Measurements from ENCODE around the gene PEMT.

PEMT gene

DNA sequence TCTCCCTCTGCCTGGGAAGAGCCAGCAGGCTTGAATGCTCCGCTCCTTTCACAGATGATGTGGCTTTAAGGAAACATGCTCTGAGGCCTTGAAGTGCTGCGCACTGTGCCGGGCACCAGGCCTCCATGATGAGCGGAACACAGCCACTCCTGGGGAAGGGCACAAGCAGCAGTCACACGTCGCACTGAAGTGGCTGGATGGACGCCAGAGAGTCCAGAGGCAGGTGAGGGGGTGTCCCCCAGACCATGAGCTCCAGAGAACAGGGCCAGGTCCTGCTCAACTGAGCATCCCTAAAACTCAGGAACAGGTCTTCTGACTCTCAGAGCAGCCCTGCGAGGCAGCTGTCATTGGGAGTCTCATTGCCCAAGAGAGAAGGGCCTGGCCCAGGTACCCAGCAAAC is 35.6 kb downstream of the PEMT start:
- peaks cover 0 to 13% (median 0%) of the 10 kb centered on the region in 11 experiments; a peak in 2 of 22 replicates for H3K27me3 ChIP-seq
- peaks cover 0 to 65% (median 20%) of the 10 kb centered on the region in 11 experiments; a peak in 12 of 22 replicates for H4K20me1 ChIP-seq
- no peaks in the 10 kb centered on the region for H3K36me3 ChIP-seq
- H3K9me3 ChIP-seq (replicated peaks in 1 of 11), result no peaks in the 10 kb centered on the region
- peak overlapping the region in 3 of 11 experiments; percentile 3 to 35 (median 28); a peak in 4 of 22 replicates for H3K27ac ChIP-seq
- H3K9ac ChIP-seq, result peak overlapping the region in 3 of 11 experiments; percentile 19 to 45 (median 23); a peak in 3 of 22 replicates
- no peak for TF ChIP-seq Cebpa-rat (IDR thresholded peaks at IDR 0.05)
- peak overlapping the region in 9 of 11 experiments; percentile 68 to 96 (median 84); a peak in 18 of 22 replicates for H3K4me2 ChIP-seq
- H3K4me1 ChIP-seq, result peaks cover 17 to 100% (median 95%) of the 10 kb centered on the region in 10 experiments
- H3K4me3 ChIP-seq, result no peak overlapping the region

DNA sequence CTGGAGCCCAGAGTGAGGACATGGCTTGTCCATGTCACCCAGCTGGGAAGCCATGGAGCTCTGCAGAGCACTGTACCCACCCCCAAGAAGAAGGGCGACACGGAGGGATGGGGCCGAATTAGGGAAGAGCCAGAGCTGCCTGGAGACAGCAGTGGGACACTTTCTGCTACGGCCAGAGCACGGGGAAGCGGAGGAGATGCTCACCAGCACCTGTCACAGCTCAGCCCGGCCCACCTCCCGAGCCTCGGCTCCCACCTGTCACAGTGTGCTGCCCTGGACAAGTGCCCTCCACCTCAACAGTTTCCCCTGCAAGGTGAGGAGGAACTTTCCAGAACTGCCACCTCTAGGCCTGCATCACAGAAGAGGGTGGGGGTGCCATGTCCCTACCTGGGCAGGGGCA is 36.4 kb downstream of the PEMT start:
- H3K4me1 ChIP-seq, result peaks cover 21 to 100% (median 95%) of the 10 kb centered on the region in 10 experiments

DNA sequence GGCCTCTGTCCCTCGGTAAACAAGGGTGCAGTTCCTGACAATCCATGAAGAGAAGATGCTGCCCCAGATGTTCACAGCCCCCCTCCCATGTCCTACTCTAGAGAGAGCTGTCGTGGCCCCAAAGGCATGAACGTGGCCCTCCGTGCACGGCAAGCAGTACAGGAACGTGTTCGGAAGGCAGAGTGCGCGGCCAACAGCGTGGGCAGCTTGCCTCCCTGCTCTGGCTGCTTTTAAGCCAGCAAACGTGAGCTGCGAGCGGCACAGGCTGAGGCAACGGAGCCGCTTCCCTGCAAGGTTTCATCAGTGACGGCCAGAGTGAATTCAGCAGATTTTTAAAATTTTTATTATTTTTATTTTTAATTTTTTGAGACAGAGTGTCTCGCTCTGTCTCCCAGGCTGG is 37.2 kb downstream of the PEMT start:
- Histone ChIP-seq H3K4me1 (peaks cover 28 to 100% (median 97%) of the 10 kb centered on the region in 10 experiments), H3K36me3 (no peaks in the 10 kb centered on the region), H3K27ac (no peak overlapping the region), H4K20me1 (peaks cover 0 to 79% (median 20%) of the 10 kb centered on the region in 11 experiments; a peak in 13 of 22 replicates), H3K4me3 (no peak overlapping the region), H3K27me3 (peaks cover 0 to 13% (median 0%) of the 10 kb centered on the region in 11 experiments; a peak in 2 of 22 replicates), H3K9me3 (replicated peaks in 1 of 11) (no peaks in the 10 kb centered on the region), H3K9ac (no peak overlapping the region), H3K4me2 (peak overlapping the region in 6 of 11 experiments; percentile 9 to 96 (median 82); a peak in 11 of 22 replicates)
- no peak for TF ChIP-seq Cebpa-rat (IDR thresholded peaks at IDR 0.05)

More for the DNA sequence above, 36.4 kb downstream of the PEMT start:
- Histone ChIP-seq H3K36me3 (no peaks in the 10 kb centered on the region), H3K4me3 (no peak overlapping the region), H3K27ac (no peak overlapping the region), H3K9ac (no peak overlapping the region), H3K27me3 (peaks cover 0 to 13% (median 0%) of the 10 kb centered on the region in 11 experiments; a peak in 2 of 22 replicates), H3K4me2 (peak overlapping the region in 7 of 11 experiments; percentile 68 to 96 (median 86); a peak in 14 of 22 replicates), H4K20me1 (peaks cover 0 to 71% (median 20%) of the 10 kb centered on the region in 11 experiments; a peak in 12 of 22 replicates), H3K9me3 (replicated peaks in 1 of 11) (no peaks in the 10 kb centered on the region)
- no peak for TF ChIP-seq Cebpa-rat (IDR thresholded peaks at IDR 0.05)

DNA sequence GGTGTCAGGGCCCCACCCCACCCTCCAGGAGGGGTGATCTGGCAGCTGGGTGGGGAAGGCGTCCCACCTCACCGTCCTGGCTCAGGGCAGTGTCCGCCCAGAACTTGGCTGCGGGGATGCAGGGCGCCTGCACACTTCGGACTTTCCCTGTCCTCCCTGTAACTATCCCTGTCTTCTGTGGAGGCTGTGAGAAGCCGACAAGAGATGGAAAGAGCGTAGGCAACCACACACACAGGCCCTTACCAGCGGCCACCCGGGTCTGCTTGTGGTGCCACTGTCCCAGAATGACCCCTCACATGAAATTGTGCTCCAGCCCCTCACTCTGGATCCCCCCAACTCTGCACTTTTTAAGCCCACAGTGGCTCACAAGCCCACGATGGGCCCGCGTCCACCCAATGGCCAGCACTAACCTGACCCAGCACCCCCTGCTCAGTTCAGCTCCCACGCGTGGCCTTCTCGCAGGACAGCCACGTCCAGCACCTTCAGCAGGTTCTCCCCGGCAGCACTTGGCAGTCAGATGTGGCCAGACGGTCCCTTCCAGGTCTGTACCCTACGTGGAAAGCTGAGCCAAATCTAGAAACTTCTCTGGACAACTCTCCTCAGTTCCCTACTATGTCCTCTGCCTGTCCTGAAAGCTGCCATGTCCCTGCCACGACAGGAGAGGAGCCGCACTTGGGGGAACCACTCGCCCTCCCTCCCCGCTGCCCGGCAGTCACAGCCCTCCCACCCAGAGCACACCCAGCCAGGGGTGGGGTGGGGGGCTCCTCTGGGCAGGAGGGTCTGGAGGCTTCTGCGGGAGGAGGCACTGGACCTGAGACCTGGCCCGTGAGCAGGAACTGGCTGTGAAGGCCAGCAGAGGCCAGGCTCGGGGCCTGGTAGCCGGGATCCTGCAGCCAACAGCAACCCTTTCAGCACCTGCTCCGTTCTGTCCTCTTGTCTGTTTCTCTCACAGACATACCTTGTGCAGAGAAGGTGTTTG is 38.0 kb downstream of the PEMT start:
- Histone ChIP-seq H3K36me3 (no peaks in the 10 kb centered on the region), H4K20me1 (peaks cover 0 to 79% (median 20%) of the 10 kb centered on the region in 11 experiments; a peak in 13 of 22 replicates), H3K4me2 (peak overlapping the region in 9 of 11 experiments; percentile 20 to 96 (median 76); a peak in 17 of 22 replicates), H3K4me3 (no peak overlapping the region), H3K9me3 (replicated peaks in 1 of 11) (no peaks in the 10 kb centered on the region), H3K4me1 (peaks cover 28 to 92% (median 89%) of the 10 kb centered on the region in 10 experiments), H3K27me3 (peaks cover 0 to 13% (median 0%) of the 10 kb centered on the region in 11 experiments; a peak in 2 of 22 replicates), H3K9ac (peak overlapping the region in 3 of 11 experiments; percentile 2 to 31 (median 9); a peak in 1 of 22 replicates), H3K27ac (peak overlapping the region in 1 of 11 experiments; percentile 16; a peak in 1 of 22 replicates)
- TF ChIP-seq Cebpa-rat (IDR thresholded peaks at IDR 0.05), result no peak

DNA sequence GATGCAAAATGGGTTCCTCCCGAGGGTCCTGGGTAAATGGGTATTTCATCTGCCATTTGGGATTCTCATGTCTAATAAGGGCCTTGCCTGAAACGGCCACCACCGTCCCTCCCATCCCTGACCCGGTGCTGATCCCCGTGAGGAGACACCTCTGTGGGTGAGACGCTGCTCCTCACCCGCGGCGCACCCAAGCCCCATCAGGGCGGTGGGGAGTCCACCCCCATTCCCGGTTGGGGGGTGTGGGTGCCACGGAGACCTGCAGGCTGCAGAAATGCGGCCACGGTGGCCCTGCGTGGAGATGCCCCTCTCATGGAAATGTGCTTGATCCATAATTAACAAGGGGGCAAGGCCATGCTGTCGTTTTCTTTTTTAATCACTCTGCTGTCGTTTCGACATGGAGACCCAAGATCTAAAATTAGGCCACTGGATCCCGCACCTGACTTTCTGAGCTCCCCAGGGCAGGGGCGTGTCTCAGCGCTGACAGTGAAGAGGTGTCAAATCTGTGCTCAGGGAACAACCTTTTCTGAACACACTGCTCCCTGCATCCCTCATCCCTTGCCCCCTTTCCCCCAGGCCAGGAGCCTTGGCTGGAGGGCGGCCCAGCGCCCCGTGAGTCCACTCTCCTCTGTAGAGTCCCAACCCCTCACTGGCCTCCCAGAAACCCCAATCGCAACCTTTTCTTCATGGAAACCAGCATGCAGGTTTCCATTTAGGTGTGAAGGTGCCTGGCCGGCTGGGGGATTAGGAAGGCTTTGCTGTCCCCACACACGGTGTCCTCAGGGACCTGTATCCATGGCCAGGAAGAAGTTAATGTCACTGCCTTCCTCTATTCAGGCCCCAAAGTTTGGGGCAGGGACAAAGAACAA is 38.9 kb downstream of the PEMT start:
- no peaks in the 10 kb centered on the region for H3K9me3 ChIP-seq (replicated peaks in 1 of 11)
- H3K27ac ChIP-seq, result peak overlapping the region in 1 of 11 experiments; percentile 16; a peak in 1 of 22 replicates
- H3K4me3 ChIP-seq, result no peak overlapping the region
- H3K4me1 ChIP-seq, result peaks cover 23 to 83% (median 80%) of the 10 kb centered on the region in 10 experiments
- TF ChIP-seq Cebpa-rat (IDR thresholded peaks at IDR 0.05), result no peak
- H3K4me2 ChIP-seq, result peak overlapping the region in 9 of 11 experiments; percentile 20 to 96 (median 76); a peak in 17 of 22 replicates
- peaks cover 0 to 13% (median 0%) of the 10 kb centered on the region in 11 experiments; a peak in 2 of 22 replicates for H3K27me3 ChIP-seq
- H3K9ac ChIP-seq, result peak overlapping the region in 3 of 11 experiments; percentile 2 to 31 (median 9); a peak in 2 of 22 replicates
- H4K20me1 ChIP-seq, result peaks cover 0 to 75% (median 20%) of the 10 kb centered on the region in 11 experiments; a peak in 13 of 22 replicates
- H3K36me3 ChIP-seq, result no peaks in the 10 kb centered on the region

DNA sequence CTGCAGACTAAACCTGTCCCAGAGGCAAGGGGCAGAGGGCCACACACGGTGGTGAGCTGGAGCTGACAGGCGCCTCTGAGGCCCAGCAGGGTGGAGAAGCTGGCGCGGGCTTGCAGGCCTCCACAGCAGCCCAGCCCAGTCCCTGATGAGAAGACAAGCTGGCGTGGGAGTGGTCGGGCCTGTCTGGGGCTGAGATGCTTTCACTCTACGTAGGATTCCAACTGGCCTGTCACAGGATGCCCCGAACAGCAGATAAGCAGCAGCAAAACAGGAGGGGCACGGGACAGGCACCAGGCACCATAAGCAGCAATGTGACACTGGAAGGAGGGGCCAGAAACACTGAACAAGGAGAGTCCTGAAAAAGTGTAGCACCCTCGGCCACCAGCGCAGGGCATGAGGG is 40.1 kb downstream of the PEMT start:
- H4K20me1 ChIP-seq, result peaks cover 0 to 71% (median 16%) of the 10 kb centered on the region in 11 experiments; a peak in 13 of 22 replicates
- TF ChIP-seq Cebpa-rat (IDR thresholded peaks at IDR 0.05), result no peak
- H3K9me3 ChIP-seq (replicated peaks in 1 of 11), result no peaks in the 10 kb centered on the region
- H3K9ac ChIP-seq, result peak overlapping the region in 3 of 11 experiments; percentile 3 to 31 (median 21); a peak in 1 of 22 replicates
- peak overlapping the region in 7 of 11 experiments; percentile 16 to 96 (median 80); a peak in 10 of 22 replicates for H3K4me2 ChIP-seq
- H3K4me3 ChIP-seq, result no peak overlapping the region
- H3K27me3 ChIP-seq, result peaks cover 0 to 5% (median 0%) of the 10 kb centered on the region in 11 experiments; a peak in 1 of 22 replicates
- no peak overlapping the region for H3K27ac ChIP-seq
- H3K4me1 ChIP-seq, result peaks cover 11 to 83% (median 69%) of the 10 kb centered on the region in 10 experiments; a peak in 19 of 20 replicates
- H3K36me3 ChIP-seq, result no peaks in the 10 kb centered on the region

DNA sequence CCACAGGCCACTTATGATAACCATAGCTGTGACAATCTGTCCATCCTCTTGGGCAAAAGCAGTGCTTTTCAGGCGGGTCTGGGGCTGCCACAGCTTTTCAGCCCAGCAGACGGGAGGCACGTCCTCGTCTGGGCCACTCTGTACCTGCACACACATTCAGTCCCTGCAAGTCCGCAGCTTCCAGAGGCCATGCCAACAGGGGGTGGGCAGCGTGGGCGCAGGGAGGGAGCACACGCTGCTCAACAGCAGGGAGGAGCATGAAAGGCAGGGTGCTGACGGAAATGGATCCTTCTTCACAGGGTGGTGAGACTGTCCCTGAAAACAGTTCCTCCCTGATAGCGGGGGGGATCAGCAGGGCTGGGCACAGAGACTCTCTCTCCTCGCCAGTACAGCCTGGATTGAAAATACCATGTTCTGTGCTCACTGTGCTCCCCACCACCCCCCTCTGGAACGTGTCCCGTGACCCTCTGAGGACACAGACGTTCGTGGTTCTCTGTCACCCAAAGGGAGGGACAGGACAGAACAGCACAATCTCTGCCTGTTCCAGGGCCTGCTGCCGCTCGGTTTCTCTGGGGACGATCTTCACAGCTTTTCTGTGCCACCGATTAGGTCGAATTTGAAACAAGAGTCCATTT is 41.7 kb downstream of the PEMT start:
- Histone ChIP-seq H3K9ac (peak overlapping the region in 7 of 11 experiments; percentile 9 to 52 (median 40); a peak in 9 of 22 replicates), H3K36me3 (no peaks in the 10 kb centered on the region)
- TF ChIP-seq Cebpa-rat (IDR thresholded peaks at IDR 0.05), result no peak

More for the DNA sequence above, 41.7 kb downstream of the PEMT start:
- Histone ChIP-seq H3K4me2 (peak overlapping the region; percentile 44 to 96 (median 65)), H3K4me1 (peaks cover 10 to 82% (median 65%) of the 10 kb centered on the region in 10 experiments; a peak in 19 of 20 replicates), H4K20me1 (peaks cover 0 to 58% (median 12%) of the 10 kb centered on the region in 11 experiments; a peak in 13 of 22 replicates), H3K4me3 (no peak overlapping the region), H3K27me3 (no peaks in the 10 kb centered on the region; a peak in 1 of 22 replicates), H3K9me3 (replicated peaks in 1 of 11) (no peaks in the 10 kb centered on the region), H3K27ac (peak overlapping the region in 1 of 11 experiments; percentile 28; a peak in 1 of 22 replicates)

Measured in BLaER1 treated with 17β-estradiol and CSF1 and Interleukin-3, amounts not matched to agents 10 nM and 100 nM (cell line).